Measurements from ENCODE around the gene FABP3.

FABP3 gene

DNA sequence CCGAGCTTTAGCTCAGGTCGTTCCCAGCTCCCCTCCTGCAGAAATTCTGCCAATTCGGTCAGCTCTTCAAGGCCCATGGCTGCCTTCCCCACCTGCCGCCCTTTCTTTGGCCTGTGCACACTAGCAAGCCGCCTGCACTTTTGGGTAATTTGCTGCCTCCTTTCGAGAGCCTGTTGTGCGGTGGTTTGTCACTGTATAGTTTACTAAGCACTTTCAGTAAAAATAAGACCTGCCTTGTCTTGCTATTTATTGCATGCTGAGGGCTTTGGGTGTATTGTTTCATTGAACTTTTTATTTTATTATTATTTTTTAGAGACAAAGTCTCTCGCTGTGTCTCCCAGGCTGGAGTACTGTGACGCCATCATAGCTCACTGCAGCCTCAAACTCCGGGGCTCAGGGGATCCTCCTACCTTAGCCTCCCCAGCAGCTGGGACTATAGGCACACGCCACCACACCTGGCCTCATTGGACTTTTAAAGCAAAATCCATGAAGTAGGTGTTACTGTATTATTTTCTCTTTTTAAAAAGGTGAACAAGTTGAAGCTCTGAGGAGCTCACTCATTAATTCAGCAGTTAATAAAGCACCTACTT is 1.1 kb upstream of the FABP3 start:
- H3K27ac ChIP-seq (ENCODE audit: insufficient read depth in 1 of 2, low read depth in 1 of 2, low read length in 2 of 2, poor library complexity in 1 of 2, severe bottlenecking in 2 of 2): no peak overlapping the region
- H3K4me3 ChIP-seq (ENCODE audit: control insufficient read depth in 1 of 7, extremely low read depth in 1 of 7, insufficient read depth in 4 of 7, low read depth in 2 of 7, low read length in 6 of 7): peak overlapping the region in 4 of 7 experiments; percentile 33 to 76 (median 68)
- 33% methylated on average over 6 of the region's 11 CpGs for WGBS (ENCODE audit: insufficient coverage)
- POLR2A ChIA-PET: no interaction called here
- DNase-seq: peak in 2 of 3 donors; percentile 6 to 20
- H3K36me3 ChIP-seq (ENCODE audit: control insufficient read depth in 4 of 4, insufficient read depth in 4 of 4, low read length in 3 of 4): no peaks in the 10 kb centered on the region
- CTCF ChIA-PET: interaction anchor here (0.9 to 2.0 kb wide), 4 partner anchors 10 to 49 kb away, joined by 3 to 9 read pairs (median 4); no protein-coding TSS in a partner anchor
- peaks cover 0 to 16% (median 13%) of the 10 kb centered on the region in 4 experiments for H3K4me1 ChIP-seq (ENCODE audit: control extremely low read depth in 1 of 4, control insufficient read depth in 4 of 4, insufficient read depth in 4 of 4, low read length in 3 of 4)
- peaks cover 0 to 9% (median 0%) of the 10 kb centered on the region in 5 experiments for H3K27me3 ChIP-seq (replicated peaks in 2 of 5; ENCODE audit: control insufficient read depth in 4 of 5, insufficient read depth in 5 of 5, low read length in 4 of 5)
- no peaks in the 10 kb centered on the region for H3K9me3 ChIP-seq (ENCODE audit: control extremely low read depth in 1 of 5, control insufficient read depth in 4 of 5, insufficient read depth in 2 of 5, low read depth in 1 of 5, low read length in 4 of 5)

- DNase-seq: no peak
- POLR2A ChIA-PET: no interaction called here
- Histone ChIP-seq H3K27me3 (replicated peaks in 2 of 5; ENCODE audit: control insufficient read depth in 4 of 5, insufficient read depth in 5 of 5, low read length in 4 of 5) (peaks cover 0 to 9% (median 0%) of the 10 kb centered on the region in 5 experiments), H3K36me3 (ENCODE audit: control insufficient read depth in 4 of 4, insufficient read depth in 4 of 4, low read length in 3 of 4) (no peaks in the 10 kb centered on the region), H3K27ac (ENCODE audit: insufficient read depth in 1 of 2, low read depth in 1 of 2, low read length in 2 of 2, poor library complexity in 1 of 2, severe bottlenecking in 2 of 2) (no peak overlapping the region), H3K4me1 (ENCODE audit: control extremely low read depth in 1 of 4, control insufficient read depth in 4 of 4, insufficient read depth in 4 of 4, low read length in 3 of 4) (peaks cover 0 to 16% (median 13%) of the 10 kb centered on the region in 4 experiments), H3K4me3 (ENCODE audit: control insufficient read depth in 1 of 7, extremely low read depth in 1 of 7, insufficient read depth in 4 of 7, low read depth in 2 of 7, low read length in 6 of 7) (peak overlapping the region in 5 of 7 experiments; percentile 45 to 76 (median 61)), H3K9me3 (ENCODE audit: control extremely low read depth in 1 of 5, control insufficient read depth in 4 of 5, insufficient read depth in 2 of 5, low read depth in 1 of 5, low read length in 4 of 5) (no peaks in the 10 kb centered on the region)
- CTCF ChIA-PET: interaction anchor here (1.1 to 2.9 kb wide), 3 partner anchors 11 to 49 kb away, joined by 4 to 10 read pairs (median 9); no protein-coding TSS in a partner anchor
- 30% methylated on average over 8 of the region's 10 CpGs for WGBS (ENCODE audit: insufficient coverage)
These were observed 173 bp downstream of the FABP3 start for GRCh38 chr1:31372751-31373055.

- H3K36me3 ChIP-seq (ENCODE audit: control insufficient read depth in 4 of 4, insufficient read depth in 4 of 4, low read length in 3 of 4): peaks cover 0 to 6% (median 1%) of the 10 kb centered on the region in 4 experiments
- no peaks in the 10 kb centered on the region for H3K9me3 ChIP-seq (ENCODE audit: control extremely low read depth in 1 of 5, control insufficient read depth in 4 of 5, insufficient read depth in 2 of 5, low read depth in 1 of 5, low read length in 4 of 5)
- H3K4me3 ChIP-seq (ENCODE audit: control insufficient read depth in 1 of 7, extremely low read depth in 1 of 7, insufficient read depth in 4 of 7, low read depth in 2 of 7, low read length in 6 of 7): no peak overlapping the region
- H3K27me3 ChIP-seq (replicated peaks in 2 of 5; ENCODE audit: control insufficient read depth in 4 of 5, insufficient read depth in 5 of 5, low read length in 4 of 5): peaks cover 0 to 9% (median 0%) of the 10 kb centered on the region in 5 experiments
- H3K4me1 ChIP-seq (ENCODE audit: control extremely low read depth in 1 of 4, control insufficient read depth in 4 of 4, insufficient read depth in 4 of 4, low read length in 3 of 4): peaks cover 0 to 16% (median 13%) of the 10 kb centered on the region in 4 experiments
- no peak overlapping the region for H3K27ac ChIP-seq (ENCODE audit: insufficient read depth in 1 of 2, low read depth in 1 of 2, low read length in 2 of 2, poor library complexity in 1 of 2, severe bottlenecking in 2 of 2)
- CTCF ChIA-PET: interaction anchor here (1.1 to 2.9 kb wide), 2 partner anchors 10 to 23 kb away, joined by 5 to 10 read pairs; no protein-coding TSS in a partner anchor
- DNase-seq: no peak
- 86% methylated on average over 3 of the region's 3 CpGs for WGBS (ENCODE audit: insufficient coverage)
- POLR2A ChIA-PET: no interaction called here
These were observed 825 bp downstream of the FABP3 start for GRCh38 chr1:31372051-31372450.

GRCh38 chr1:31371121-31371959 is 1.5 kb downstream of the FABP3 start:
- Histone ChIP-seq H3K4me1 (ENCODE audit: control extremely low read depth in 1 of 4, control insufficient read depth in 4 of 4, insufficient read depth in 4 of 4, low read length in 3 of 4) (peaks cover 0 to 16% (median 13%) of the 10 kb centered on the region in 4 experiments), H3K9me3 (ENCODE audit: control extremely low read depth in 1 of 5, control insufficient read depth in 4 of 5, insufficient read depth in 2 of 5, low read depth in 1 of 5, low read length in 4 of 5) (no peaks in the 10 kb centered on the region), H3K27me3 (replicated peaks in 2 of 5; ENCODE audit: control insufficient read depth in 4 of 5, insufficient read depth in 5 of 5, low read length in 4 of 5) (peaks cover 0 to 9% (median 0%) of the 10 kb centered on the region in 5 experiments), H3K4me3 (ENCODE audit: control insufficient read depth in 1 of 7, extremely low read depth in 1 of 7, insufficient read depth in 4 of 7, low read depth in 2 of 7, low read length in 6 of 7) (no peak overlapping the region), H3K36me3 (ENCODE audit: control insufficient read depth in 4 of 4, insufficient read depth in 4 of 4, low read length in 3 of 4) (peaks cover 0 to 12% (median 5%) of the 10 kb centered on the region in 4 experiments), H3K27ac (ENCODE audit: insufficient read depth in 1 of 2, low read depth in 1 of 2, low read length in 2 of 2, poor library complexity in 1 of 2, severe bottlenecking in 2 of 2) (no peak overlapping the region)
- WGBS (ENCODE audit: insufficient coverage): 86% methylated on average over 7 of the region's 10 CpGs
- ChIA-PET POLR2A (no interaction called here), CTCF (interaction anchor here (0.5 to 2.9 kb wide), 3 partner anchors 9 to 95 kb away, joined by 3 to 10 read pairs (median 5); no protein-coding TSS in a partner anchor)
- DNase-seq: no peak

GRCh38 chr1:31370565-31370964 is 2.3 kb downstream of the FABP3 start:
- Histone ChIP-seq H3K27ac (ENCODE audit: insufficient read depth in 1 of 2, low read depth in 1 of 2, low read length in 2 of 2, poor library complexity in 1 of 2, severe bottlenecking in 2 of 2) (no peak overlapping the region), H3K4me3 (ENCODE audit: control insufficient read depth in 1 of 7, extremely low read depth in 1 of 7, insufficient read depth in 4 of 7, low read depth in 2 of 7, low read length in 6 of 7) (no peak overlapping the region), H3K9me3 (ENCODE audit: control extremely low read depth in 1 of 5, control insufficient read depth in 4 of 5, insufficient read depth in 2 of 5, low read depth in 1 of 5, low read length in 4 of 5) (no peaks in the 10 kb centered on the region), H3K36me3 (ENCODE audit: control insufficient read depth in 4 of 4, insufficient read depth in 4 of 4, low read length in 3 of 4) (peaks cover 0 to 17% (median 9%) of the 10 kb centered on the region in 4 experiments), H3K27me3 (replicated peaks in 2 of 5; ENCODE audit: control insufficient read depth in 4 of 5, insufficient read depth in 5 of 5, low read length in 4 of 5) (peaks cover 0 to 9% (median 0%) of the 10 kb centered on the region in 5 experiments), H3K4me1 (ENCODE audit: control extremely low read depth in 1 of 4, control insufficient read depth in 4 of 4, insufficient read depth in 4 of 4, low read length in 3 of 4) (peaks cover 0 to 16% (median 13%) of the 10 kb centered on the region in 4 experiments)
- DNase-seq: no peak
- POLR2A ChIA-PET: no interaction called here
- 98% methylated on average over 4 of the region's 4 CpGs for WGBS (ENCODE audit: insufficient coverage)
- CTCF ChIA-PET: interaction anchor here (2.9 kb wide), 1 partner anchor 24 kb away, joined by 10 read pairs; no protein-coding TSS in a partner anchor

- ChIA-PET CTCF (interaction anchor here (1.1 to 2.9 kb wide), 2 partner anchors 9 to 25 kb away, joined by 3 to 10 read pairs; no protein-coding TSS in a partner anchor), POLR2A (no interaction called here)
- DNase-seq: no peak
- Histone ChIP-seq H3K4me1 (ENCODE audit: control extremely low read depth in 1 of 4, control insufficient read depth in 4 of 4, insufficient read depth in 4 of 4, low read length in 3 of 4) (peaks cover 0 to 16% (median 13%) of the 10 kb centered on the region in 4 experiments), H3K4me3 (ENCODE audit: control insufficient read depth in 1 of 7, extremely low read depth in 1 of 7, insufficient read depth in 4 of 7, low read depth in 2 of 7, low read length in 6 of 7) (no peak overlapping the region), H3K27ac (ENCODE audit: insufficient read depth in 1 of 2, low read depth in 1 of 2, low read length in 2 of 2, poor library complexity in 1 of 2, severe bottlenecking in 2 of 2) (no peak overlapping the region), H3K9me3 (ENCODE audit: control extremely low read depth in 1 of 5, control insufficient read depth in 4 of 5, insufficient read depth in 2 of 5, low read depth in 1 of 5, low read length in 4 of 5) (no peaks in the 10 kb centered on the region), H3K27me3 (replicated peaks in 2 of 5; ENCODE audit: control insufficient read depth in 4 of 5, insufficient read depth in 5 of 5, low read length in 4 of 5) (peaks cover 0 to 9% (median 0%) of the 10 kb centered on the region in 5 experiments), H3K36me3 (ENCODE audit: control insufficient read depth in 4 of 4, insufficient read depth in 4 of 4, low read length in 3 of 4) (peaks cover 0 to 19% (median 13%) of the 10 kb centered on the region in 4 experiments)
- 50% methylated on average over 1 of the region's 2 CpGs for WGBS (ENCODE audit: insufficient coverage)
These were observed 2.9 kb downstream of the FABP3 start for GRCh38 chr1:31370021-31370420.

Measured in common myeloid progenitor, CD34-positive (primary cell).